WTC11 (cell line): ENCODE measurements around the gene SLIT3. TPM values are rescaled to one million over a fixed set of nuclear protein-coding genes. Genes with fewer than 3 reads are reported as not detected.

Experiments used
- ATAC-seq: fragments of 200-7000 bp; cut with Tn5 transposase; 2 replicates; pipeline ENCODE4 v1.10.0; 2021; ENCODE audit warnings: mild to moderate bottlenecking, moderate library complexity
- CTCF ChIA-PET: fragments of 300-600 bp; sonication (Branson Sonifier 250); formaldehyde crosslinking; loops from one replicate; lab custom pipeline; 2021; ENCODE audit warnings: antibody characterized with exemption; lab: Charles Lee
- POLR2A ChIA-PET: fragments of 350-600 bp; sonication (Branson Sonifier 250); formaldehyde crosslinking; loops from one replicate; lab custom pipeline; 2021; ENCODE audit warnings: antibody characterized with exemption; lab: Charles Lee
- DNase-seq: peaks from one replicate; pipeline ENCODE4 v3.0.0; 2021; ENCODE audit warnings: low spot score
- H3K27ac Mint-ChIP-seq: 2 replicates; pipeline ENCODE4 v1.8.0; 2021; ENCODE audit warnings: mixed read lengths
- H3K27me3 Mint-ChIP-seq: 2 replicates; pipeline ENCODE4 v1.8.0; 2021; ENCODE audit warnings: low read depth, mild to moderate bottlenecking, moderate library complexity, mixed read lengths
- H3K36me3 Mint-ChIP-seq: 2 replicates; pipeline ENCODE4 v1.8.0; 2021; ENCODE audit warnings: mixed read lengths
- H3K4me1 Mint-ChIP-seq: 2 replicates; pipeline ENCODE4 v1.8.0; 2022; ENCODE audit warnings: mixed read lengths
- H3K4me3 Mint-ChIP-seq: 2 replicates; pipeline ENCODE4 v1.8.0; 2021; ENCODE audit warnings: mild to moderate bottlenecking, moderate library complexity, mixed read lengths
- H3K9me3 Mint-ChIP-seq: 2 replicates; pipeline ENCODE4 v1.8.0; 2021; ENCODE audit warnings: mixed read lengths
- CBFB ChIP-seq: sonication (generic); formaldehyde crosslinking; IDR thresholded peaks from 2 replicates; pipeline ENCODE4 v1.8.1; 2022; ENCODE audit warnings: mild to moderate bottlenecking, low read depth, missing genetic modification reagents
- EMX1 ChIP-seq: fragments of 250-450 bp; sonication (Bioruptor Pico); IDR thresholded peaks from 2 replicates; pipeline ENCODE4 v1.8.0; 2021; ENCODE audit warnings: mild to moderate bottlenecking
- ETV6 ChIP-seq: sonication (generic); formaldehyde crosslinking; IDR thresholded peaks from 2 replicates; pipeline ENCODE4 v1.8.1; 2022; ENCODE audit warnings: mild to moderate bottlenecking, missing genetic modification reagents
- GTF2I ChIP-seq: fragments of 250-450 bp; sonication (Bioruptor Pico); conservative IDR thresholded peaks from 2 replicates; pipeline ENCODE4 v1.4.0; 2021; ENCODE audit warnings: mild to moderate bottlenecking
- IRF2 ChIP-seq: sonication (generic); formaldehyde crosslinking; IDR thresholded peaks from 2 replicates; pipeline ENCODE4 v1.8.0; 2022; ENCODE audit warnings: low read depth, missing genetic modification reagents, borderline replicate concordance
- MLX ChIP-seq: sonication (generic); formaldehyde crosslinking; IDR thresholded peaks from 2 replicates; pipeline ENCODE4 v1.8.1; 2023; ENCODE audit warnings: mild to moderate bottlenecking, missing genetic modification reagents, moderate library complexity
- NR1H2 ChIP-seq: sonication (generic); formaldehyde crosslinking; IDR thresholded peaks from 2 replicates; pipeline ENCODE4 v1.9.0; 2021; ENCODE audit warnings: mild to moderate bottlenecking, moderate library complexity, missing genetic modification reagents
- RELA ChIP-seq: sonication (generic); formaldehyde crosslinking; IDR thresholded peaks from 2 replicates; pipeline ENCODE4 v1.8.1; 2022; ENCODE audit warnings: missing genetic modification reagents, mild to moderate bottlenecking, borderline replicate concordance
- RORB ChIP-seq: fragments of 250-450 bp; sonication (Bioruptor Pico); IDR thresholded peaks from 2 replicates; pipeline ENCODE4 v1.9.0; 2021; ENCODE audit warnings: mild to moderate bottlenecking
- SP1 ChIP-seq: sonication (generic); formaldehyde crosslinking; conservative IDR thresholded peaks from 2 replicates; pipeline ENCODE4 v1.8.1; 2022; ENCODE audit warnings: missing genetic modification reagents
- STAT6 ChIP-seq: sonication (generic); formaldehyde crosslinking; conservative IDR thresholded peaks from 2 replicates; pipeline ENCODE4 v1.8.1; 2023; ENCODE audit warnings: mild to moderate bottlenecking, low read depth, missing genetic modification reagents, moderate library complexity
- ZNF423 ChIP-seq: fragments of 250-450 bp; sonication (Bioruptor Pico); IDR thresholded peaks from 2 replicates; pipeline ENCODE4 v2.1.2; 2022; ENCODE audit warnings: mild to moderate bottlenecking, moderate library complexity
- total RNA-seq: library from RNA; stranded (reverse); gene quantifications from 3 replicates; pipeline ENCODE4 v1.2.3, GENCODE V29; 2021
- TF ChIP-seq, protein P1 (sequence below): sonication (generic); formaldehyde crosslinking; IDR thresholded peaks from 2 replicates; pipeline ENCODE4 v1.8.1; 2023; ENCODE audit warnings: mild to moderate bottlenecking, missing genetic modification reagents, moderate library complexity
- TF ChIP-seq, protein P2 (sequence below): fragments of 250-450 bp; sonication (Bioruptor Pico); IDR thresholded peaks from 2 replicates; pipeline ENCODE4 v1.9.0; 2021; ENCODE audit warnings: mild to moderate bottlenecking
- TF ChIP-seq, protein P3 (sequence below): sonication (generic); formaldehyde crosslinking; IDR thresholded peaks from 2 replicates; pipeline ENCODE4 v1.8.0; 2023; ENCODE audit warnings: mild to moderate bottlenecking, missing genetic modification reagents
- TF ChIP-seq, protein P4 (sequence below): sonication (generic); formaldehyde crosslinking; IDR thresholded peaks from 2 replicates; pipeline ENCODE4 v1.8.1; 2022; ENCODE audit warnings: mild to moderate bottlenecking, moderate library complexity, missing genetic modification reagents

SLIT3 gene
- total RNA-seq, 1 experiment from 2014 or later = 1.9 TPM

DNA sequence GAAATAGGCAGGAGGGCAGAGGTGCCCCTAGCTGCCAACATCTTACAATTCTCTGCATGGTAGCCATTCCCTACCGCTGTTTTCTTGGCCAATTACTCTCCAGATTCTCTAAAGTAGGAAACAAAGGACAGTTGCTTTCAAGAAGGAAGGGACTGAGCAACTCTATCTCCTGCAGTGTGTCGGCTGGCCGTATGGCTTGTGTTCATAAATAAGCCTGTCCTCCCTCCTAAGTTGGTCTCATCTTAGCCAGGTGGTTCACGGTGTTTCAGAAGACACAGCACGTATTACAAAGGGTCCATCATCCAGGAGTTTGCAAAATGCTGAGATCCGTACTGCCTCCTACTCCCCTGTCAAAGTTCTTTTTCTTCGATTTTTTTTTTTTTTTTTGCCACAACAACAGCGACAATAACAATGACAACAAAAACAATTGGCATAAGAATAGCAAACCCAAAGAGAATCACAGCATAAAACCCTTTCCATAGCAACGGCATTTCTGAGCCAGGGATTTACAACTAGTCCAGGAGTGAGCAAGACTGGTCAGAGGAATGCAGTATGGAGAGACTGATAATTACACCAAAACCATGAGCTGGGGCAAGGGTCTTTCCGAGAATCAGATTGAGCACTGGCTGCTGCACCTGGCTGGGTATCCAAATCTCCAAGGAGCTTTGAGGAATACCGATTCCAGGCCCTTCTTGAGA lies 212.8 kb downstream of the SLIT3 start:
- Mint-ChIP-seq H3K4me3 (no peak overlapping the region), H3K27ac (0 out of 2 replicates have a peak overlapping the region, but pooled peaks have one; percentile 10), H3K4me1 (peaks cover 56% of the 10 kb centered on the region), H3K27me3 (no peaks in the 10 kb centered on the region; the same call in none of the 2 replicates), H3K9me3 (peaks cover 22% of the 10 kb centered on the region), H3K36me3 (peaks cover 18% of the 10 kb centered on the region)
- DNase-seq = no peak
- peak; percentile 12; the same call in 1 of the 2 replicates for ATAC-seq
- CTCF ChIA-PET = interaction anchor here (0.6 to 1.6 kb wide), 4 partner anchors 12 to 101 kb away, joined by 3 to 9 read pairs (median 4); no protein-coding TSS in a partner anchor
- TF ChIP-seq RELA (CRISPR knock-in tag) = no peak
- TF ChIP-seq ZNF423 (CRISPR knock-in tag) = no peak
- no peak for TF ChIP-seq GTF2I (CRISPR knock-in tag)
- TF ChIP-seq RORB = no peak
- TF ChIP-seq SP1 (CRISPR knock-in tag) = no peak
- TF ChIP-seq, protein P1, sequence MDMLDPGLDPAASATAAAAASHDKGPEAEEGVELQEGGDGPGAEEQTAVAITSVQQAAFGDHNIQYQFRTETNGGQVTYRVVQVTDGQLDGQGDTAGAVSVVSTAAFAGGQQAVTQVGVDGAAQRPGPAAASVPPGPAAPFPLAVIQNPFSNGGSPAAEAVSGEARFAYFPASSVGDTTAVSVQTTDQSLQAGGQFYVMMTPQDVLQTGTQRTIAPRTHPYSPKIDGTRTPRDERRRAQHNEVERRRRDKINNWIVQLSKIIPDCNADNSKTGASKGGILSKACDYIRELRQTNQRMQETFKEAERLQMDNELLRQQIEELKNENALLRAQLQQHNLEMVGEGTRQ (CRISPR knock-in tag) = no peak
- TF ChIP-seq, protein P2, sequence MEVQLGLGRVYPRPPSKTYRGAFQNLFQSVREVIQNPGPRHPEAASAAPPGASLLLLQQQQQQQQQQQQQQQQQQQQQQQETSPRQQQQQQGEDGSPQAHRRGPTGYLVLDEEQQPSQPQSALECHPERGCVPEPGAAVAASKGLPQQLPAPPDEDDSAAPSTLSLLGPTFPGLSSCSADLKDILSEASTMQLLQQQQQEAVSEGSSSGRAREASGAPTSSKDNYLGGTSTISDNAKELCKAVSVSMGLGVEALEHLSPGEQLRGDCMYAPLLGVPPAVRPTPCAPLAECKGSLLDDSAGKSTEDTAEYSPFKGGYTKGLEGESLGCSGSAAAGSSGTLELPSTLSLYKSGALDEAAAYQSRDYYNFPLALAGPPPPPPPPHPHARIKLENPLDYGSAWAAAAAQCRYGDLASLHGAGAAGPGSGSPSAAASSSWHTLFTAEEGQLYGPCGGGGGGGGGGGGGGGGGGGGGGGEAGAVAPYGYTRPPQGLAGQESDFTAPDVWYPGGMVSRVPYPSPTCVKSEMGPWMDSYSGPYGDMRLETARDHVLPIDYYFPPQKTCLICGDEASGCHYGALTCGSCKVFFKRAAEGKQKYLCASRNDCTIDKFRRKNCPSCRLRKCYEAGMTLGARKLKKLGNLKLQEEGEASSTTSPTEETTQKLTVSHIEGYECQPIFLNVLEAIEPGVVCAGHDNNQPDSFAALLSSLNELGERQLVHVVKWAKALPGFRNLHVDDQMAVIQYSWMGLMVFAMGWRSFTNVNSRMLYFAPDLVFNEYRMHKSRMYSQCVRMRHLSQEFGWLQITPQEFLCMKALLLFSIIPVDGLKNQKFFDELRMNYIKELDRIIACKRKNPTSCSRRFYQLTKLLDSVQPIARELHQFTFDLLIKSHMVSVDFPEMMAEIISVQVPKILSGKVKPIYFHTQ (CRISPR knock-in tag) = no peak
- TF ChIP-seq MLX (CRISPR knock-in tag) = no peak
- TF ChIP-seq ETV6 (CRISPR knock-in tag) = no peak
- POLR2A ChIA-PET = no interaction called here

- Mint-ChIP-seq H3K27ac (no peak overlapping the region), H3K27me3 (no peaks in the 10 kb centered on the region; the same call in 1 of the 2 replicates), H3K4me3 (no peak overlapping the region), H3K4me1 (peaks cover 73% of the 10 kb centered on the region), H3K9me3 (peaks cover 13% of the 10 kb centered on the region), H3K36me3 (peaks cover 10% of the 10 kb centered on the region)
- ATAC-seq (no peak), DNase-seq (no peak)
- CTCF ChIA-PET = no interaction called here
- TF ChIP-seq EMX1 (CRISPR knock-in tag) = no peak
- TF ChIP-seq, protein P3, sequence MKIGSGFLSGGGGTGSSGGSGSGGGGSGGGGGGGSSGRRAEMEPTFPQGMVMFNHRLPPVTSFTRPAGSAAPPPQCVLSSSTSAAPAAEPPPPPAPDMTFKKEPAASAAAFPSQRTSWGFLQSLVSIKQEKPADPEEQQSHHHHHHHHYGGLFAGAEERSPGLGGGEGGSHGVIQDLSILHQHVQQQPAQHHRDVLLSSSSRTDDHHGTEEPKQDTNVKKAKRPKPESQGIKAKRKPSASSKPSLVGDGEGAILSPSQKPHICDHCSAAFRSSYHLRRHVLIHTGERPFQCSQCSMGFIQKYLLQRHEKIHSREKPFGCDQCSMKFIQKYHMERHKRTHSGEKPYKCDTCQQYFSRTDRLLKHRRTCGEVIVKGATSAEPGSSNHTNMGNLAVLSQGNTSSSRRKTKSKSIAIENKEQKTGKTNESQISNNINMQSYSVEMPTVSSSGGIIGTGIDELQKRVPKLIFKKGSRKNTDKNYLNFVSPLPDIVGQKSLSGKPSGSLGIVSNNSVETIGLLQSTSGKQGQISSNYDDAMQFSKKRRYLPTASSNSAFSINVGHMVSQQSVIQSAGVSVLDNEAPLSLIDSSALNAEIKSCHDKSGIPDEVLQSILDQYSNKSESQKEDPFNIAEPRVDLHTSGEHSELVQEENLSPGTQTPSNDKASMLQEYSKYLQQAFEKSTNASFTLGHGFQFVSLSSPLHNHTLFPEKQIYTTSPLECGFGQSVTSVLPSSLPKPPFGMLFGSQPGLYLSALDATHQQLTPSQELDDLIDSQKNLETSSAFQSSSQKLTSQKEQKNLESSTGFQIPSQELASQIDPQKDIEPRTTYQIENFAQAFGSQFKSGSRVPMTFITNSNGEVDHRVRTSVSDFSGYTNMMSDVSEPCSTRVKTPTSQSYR = no peak
- no peak for TF ChIP-seq CBFB (CRISPR knock-in tag)
- no peak for TF ChIP-seq STAT6 (CRISPR knock-in tag)
- TF ChIP-seq IRF2 (CRISPR knock-in tag) = no peak
- TF ChIP-seq, protein P4, sequence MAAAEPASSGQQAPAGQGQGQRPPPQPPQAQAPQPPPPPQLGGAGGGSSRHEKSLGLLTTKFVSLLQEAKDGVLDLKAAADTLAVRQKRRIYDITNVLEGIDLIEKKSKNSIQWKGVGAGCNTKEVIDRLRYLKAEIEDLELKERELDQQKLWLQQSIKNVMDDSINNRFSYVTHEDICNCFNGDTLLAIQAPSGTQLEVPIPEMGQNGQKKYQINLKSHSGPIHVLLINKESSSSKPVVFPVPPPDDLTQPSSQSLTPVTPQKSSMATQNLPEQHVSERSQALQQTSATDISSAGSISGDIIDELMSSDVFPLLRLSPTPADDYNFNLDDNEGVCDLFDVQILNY = no peak
- no peak for TF ChIP-seq NR1H2 (CRISPR knock-in tag)
- POLR2A ChIA-PET = no interaction called here
These were observed 215.3 kb downstream of the SLIT3 start for GRCh38 chr5:169085636-169086035.
